Ecto neural progenitor cell (in vitro differentiated cells): ENCODE results near the gene SSTR5.
"Not testable (repeated sequence)": the region's sequence is repeated elsewhere in the genome, so short reads cannot be mapped to it uniquely, and the experiment has no call there.

Experiments used
- DNase-seq: peaks from one replicate; pipeline ENCODE4 v3.0.0-alpha.2; 2018; ENCODE audit warnings: low spot score

Gene SSTR5

DNA sequence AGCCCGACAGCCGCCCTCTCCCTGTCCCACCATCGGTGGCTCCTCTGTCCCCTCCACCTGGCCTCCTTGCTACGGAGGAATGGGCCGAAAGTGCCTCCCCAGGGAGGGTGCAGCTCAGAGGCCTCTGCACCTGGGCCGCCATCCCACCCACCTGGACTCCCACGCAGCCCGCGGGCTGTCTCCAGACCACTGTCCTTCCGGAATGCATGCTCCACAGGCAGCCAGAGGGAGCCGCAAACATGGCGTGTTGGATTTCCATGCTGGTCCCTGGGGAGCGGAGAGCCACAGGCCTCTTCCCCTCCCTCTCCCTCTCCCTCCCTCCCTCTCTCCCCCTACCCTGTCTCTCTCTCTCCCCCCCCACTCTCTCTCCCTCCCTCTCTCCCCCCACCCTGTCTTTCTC lies 3.0 kb downstream of the SSTR5 start:
- DNase-seq, result no peak

DNA sequence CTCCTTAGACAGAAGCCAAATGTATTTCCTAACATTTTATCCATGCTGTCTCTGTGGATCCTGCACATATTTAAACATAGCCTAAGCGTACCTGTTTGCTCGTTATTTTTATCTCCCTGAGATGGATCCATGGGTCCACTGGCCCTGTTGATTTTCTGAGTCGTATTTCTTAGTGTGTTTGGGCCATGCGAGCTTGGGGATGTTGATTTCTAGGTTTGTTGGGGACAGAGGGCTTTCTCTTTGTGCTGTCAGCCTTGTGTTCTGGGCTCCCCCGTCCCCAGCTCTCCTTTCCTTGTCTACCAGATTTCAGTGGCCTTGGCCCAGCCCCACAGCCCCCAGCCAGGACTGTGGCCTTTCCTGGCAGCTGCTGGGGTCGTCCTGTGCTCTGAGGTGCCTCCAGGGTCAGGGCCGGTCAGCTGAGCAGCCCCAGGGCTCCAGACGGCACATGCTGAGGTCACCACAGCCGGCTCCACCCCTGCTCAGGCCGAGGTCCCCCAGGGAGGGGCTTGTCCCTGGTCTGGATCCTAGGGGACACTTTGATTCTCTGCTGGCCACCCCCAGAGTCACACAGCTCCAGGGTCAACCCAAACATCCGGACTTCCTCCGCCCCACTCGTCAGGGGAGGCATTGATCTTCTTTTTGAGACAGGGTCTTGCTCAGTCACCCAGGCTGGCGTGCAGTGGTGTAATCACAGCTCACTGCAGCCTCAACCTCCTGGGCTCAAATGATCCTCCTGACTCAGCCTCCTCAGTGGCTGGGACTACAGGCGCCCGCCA lies 4.4 kb downstream of the SSTR5 start:
- no peak for DNase-seq

DNA sequence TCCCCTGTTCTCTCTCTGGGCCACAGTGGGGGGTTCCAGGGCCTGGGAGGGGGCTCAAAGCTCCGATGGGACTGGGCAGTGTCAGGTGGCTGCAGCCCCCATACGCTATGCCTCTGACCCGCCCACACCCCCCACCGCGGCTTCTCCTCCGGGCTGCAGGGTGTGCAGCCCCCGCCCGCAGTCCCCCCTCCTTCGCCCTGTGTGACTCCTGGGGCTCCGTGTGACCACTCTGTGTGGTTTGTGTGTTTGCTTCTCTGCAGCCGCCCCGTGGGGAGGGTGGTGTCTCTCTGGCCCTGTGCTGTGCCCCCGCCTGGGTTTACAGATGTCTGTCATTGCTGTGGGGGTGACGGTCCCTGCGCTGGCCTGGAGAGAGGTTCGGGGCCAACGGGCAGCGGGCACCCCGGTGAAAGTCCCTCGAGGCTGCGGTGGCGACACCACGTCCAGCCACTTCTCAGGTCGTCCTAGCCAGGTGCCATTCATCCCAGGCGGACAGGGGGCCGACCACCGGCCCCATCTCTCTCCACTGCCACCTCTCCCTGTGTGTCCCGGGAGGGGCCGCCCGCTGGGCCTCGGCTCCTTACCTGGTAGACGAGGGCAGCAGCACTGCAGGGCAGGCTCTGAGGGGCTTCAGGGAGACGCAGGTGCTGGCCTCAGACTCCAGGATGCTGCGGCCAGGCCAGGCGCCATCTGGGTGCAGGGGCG lies 5.5 kb downstream of the SSTR5 start:
- no peak for DNase-seq

GRCh38 chr16:1078579-1079021 lies 6.1 kb downstream of the SSTR5 start:
- no peak for DNase-seq

DNA sequence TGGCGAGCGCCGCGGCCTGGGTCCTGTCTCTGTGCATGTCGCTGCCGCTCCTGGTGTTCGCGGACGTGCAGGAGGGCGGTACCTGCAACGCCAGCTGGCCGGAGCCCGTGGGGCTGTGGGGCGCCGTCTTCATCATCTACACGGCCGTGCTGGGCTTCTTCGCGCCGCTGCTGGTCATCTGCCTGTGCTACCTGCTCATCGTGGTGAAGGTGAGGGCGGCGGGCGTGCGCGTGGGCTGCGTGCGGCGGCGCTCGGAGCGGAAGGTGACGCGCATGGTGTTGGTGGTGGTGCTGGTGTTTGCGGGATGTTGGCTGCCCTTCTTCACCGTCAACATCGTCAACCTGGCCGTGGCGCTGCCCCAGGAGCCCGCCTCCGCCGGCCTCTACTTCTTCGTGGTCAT lies 6.8 kb downstream of the SSTR5 start:
- no peak for DNase-seq

DNA sequence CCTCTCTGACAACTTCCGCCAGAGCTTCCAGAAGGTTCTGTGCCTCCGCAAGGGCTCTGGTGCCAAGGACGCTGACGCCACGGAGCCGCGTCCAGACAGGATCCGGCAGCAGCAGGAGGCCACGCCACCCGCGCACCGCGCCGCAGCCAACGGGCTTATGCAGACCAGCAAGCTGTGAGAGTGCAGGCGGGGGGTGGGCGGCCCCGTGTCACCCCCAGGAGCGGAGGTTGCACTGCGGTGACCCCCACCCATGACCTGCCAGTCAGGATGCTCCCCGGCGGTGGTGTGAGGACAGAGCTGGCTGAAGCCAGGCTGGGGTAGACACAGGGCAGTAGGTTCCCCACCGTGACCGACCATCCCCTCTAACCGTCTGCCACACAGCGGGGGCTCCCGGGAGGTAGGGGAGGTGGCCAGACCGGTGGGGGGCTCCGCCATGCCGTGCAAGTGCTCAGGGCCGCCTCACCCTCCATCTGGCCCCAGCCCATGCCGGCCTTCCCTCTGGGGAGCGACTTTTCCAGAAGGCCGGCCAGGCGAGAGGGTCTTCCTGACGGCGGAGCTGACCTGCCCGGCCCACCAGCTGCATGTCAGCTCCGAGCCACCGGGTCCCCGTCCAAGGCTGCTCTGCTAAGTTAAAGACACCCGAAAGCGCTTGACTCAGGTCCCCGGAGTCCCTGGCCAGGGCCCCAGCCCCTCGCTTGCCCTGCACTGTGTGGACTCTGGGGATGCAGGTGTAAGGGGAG lies 7.4 kb downstream of the SSTR5 start:
- no peak for DNase-seq

DNA sequence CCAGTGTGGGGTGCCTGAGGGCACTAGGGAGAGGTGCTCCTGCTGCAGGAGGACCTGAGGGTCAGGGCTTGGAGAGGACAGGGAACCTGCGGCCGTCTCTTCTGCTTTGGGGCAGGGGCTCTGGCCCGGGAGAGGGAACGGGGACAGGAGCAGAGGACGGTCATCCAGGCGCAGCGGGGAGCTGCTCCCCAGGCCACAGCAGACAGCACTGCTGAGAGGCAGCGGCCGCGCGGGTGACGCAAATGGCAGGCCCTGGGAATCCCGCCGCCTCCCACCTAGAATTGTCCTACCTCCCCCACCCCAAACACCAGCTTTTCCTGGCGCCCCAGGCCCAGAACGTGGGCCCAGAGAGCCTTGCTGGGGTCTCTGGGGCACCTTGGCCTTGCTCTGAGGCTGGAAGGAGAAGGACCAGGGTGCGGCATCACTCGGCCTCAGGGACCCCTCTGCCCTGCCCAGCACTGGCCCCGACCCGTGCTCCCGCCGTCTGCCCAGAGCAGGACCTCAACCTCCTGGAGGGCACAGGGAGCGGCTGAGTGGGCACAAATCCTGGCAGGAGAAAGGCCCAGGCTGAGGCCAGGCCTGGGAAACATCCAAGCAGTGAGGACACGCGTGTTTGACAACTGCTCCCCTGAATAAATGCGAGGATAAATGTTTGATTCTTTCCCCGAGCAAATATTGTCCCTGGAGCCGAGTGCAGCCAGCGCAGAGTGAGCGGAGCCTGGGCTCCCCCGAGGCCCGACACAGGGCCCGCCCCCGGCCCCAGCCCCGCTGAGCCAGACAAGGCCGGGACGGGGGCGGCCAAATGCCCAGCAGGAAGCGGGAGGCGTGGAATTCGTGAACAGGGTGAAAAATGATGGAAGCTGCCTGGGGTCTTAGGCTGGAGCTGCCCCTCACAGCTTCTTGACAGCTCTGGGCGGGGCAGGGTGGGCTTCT lies 8.5 kb downstream of the SSTR5 start:
- DNase-seq, result no peak

DNA sequence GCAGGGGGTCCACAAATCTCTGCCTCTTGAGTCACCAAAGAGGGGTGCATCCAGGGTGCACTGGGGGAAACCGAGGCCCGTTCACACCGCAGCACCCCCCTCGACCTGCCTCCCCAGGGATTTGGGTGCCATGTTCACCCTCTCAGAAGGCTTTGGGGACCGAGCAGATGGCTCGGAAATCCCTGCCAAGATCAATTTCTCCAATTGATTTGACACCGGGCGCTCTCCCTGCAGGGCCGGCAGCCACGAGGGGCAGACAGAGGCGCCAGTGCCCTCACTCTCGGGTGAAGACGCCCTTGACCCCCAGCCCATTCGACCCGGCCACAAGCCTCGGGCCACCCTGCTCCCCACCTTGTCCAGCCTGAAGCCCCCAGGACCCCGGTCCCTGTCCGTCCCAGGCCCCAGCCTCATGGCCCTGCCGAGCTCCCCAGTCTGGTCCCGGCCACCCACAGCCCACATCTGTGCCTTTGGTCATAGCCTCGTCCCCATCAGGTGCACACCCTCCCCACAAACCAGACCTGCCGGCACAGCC lies 9.3 kb downstream of the SSTR5 start:
- DNase-seq, result no peak

GRCh38 chr16:1082266-1082951 lies 9.9 kb downstream of the SSTR5 start:
- no peak for DNase-seq

DNA sequence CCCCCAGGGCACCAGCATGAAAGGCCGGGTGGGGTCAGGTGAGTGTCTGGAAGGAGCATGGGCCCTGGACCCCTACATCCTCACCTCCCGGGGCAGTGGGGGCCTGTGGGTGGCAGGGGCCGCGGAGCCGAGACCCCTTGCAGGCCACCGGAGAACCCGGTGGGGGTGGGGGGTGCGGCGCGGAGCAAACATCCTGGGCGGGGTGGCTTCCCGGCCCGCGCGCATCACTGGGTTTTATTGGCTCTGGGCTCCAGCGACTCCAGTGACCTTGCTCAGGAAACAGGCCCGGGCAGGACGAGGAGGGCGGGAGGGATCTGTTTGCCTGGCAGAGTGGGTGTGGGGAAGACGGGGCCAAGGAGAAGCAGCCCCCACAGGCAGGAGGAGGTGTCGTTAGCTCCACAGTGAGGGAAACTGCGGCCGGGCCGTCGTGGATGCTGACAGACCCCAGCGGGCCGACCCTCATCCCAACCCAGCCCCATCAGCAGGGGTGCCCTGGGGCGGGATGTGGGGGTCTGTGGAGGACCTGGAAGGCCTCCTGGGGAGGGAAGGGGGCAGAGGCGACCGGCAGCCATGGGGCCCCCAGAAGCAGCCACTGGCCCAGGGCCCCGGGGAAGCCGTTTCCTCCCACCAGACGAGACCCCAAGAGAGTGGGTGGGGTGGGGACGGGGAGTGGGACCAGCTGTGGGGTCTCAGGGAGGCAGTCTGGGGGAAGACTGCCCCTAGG lies 10.6 kb downstream of the SSTR5 start:
- DNase-seq, result no peak

DNA sequence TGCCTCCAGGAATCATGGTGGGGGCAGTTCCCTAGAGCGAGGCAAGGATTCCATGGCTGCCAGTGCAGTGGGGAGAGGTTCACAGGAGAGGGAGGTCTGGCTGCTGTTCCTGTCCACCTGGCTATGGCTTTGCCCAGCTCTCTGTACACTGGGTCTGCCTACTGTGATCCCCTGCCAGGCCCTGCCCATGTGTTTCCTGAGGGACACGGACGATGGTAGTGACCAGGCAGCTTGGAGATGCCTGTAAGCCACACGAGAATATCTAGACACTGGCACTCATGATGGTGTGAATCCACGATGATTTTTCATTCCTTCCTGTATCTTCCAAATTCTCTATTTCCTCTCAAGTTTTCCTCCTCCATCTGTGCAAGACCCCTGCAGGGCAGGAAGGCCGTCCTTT lies 12.4 kb downstream of the SSTR5 start:
- DNase-seq, result no peak

GRCh38 chr16:1086443-1086842 lies 13.9 kb downstream of the SSTR5 start:
- not testable (repeated sequence) for DNase-seq

GRCh38 chr16:1088295-1089170 lies 16.0 kb downstream of the SSTR5 start:
- DNase-seq, result no peak

DNA sequence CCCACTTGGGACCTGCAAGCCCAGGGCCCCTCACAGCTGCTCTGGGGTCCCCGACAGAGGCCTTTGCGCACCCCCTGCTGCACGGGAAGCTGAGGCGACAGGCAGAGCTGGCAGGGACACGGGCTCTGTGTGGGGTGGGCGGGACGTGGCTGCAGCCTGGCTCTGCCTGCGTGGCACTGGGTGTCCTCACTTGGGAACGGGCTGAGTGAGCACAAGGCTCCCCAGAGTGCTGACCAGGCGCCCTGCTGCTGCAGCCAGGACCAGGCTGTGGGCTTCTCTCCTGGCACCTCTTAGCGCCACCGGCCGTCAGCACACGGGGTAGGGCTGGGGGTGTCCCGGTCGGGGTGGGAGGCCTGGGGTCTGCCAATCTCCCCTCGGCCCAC lies 16.9 kb downstream of the SSTR5 start:
- DNase-seq, result no peak

DNA sequence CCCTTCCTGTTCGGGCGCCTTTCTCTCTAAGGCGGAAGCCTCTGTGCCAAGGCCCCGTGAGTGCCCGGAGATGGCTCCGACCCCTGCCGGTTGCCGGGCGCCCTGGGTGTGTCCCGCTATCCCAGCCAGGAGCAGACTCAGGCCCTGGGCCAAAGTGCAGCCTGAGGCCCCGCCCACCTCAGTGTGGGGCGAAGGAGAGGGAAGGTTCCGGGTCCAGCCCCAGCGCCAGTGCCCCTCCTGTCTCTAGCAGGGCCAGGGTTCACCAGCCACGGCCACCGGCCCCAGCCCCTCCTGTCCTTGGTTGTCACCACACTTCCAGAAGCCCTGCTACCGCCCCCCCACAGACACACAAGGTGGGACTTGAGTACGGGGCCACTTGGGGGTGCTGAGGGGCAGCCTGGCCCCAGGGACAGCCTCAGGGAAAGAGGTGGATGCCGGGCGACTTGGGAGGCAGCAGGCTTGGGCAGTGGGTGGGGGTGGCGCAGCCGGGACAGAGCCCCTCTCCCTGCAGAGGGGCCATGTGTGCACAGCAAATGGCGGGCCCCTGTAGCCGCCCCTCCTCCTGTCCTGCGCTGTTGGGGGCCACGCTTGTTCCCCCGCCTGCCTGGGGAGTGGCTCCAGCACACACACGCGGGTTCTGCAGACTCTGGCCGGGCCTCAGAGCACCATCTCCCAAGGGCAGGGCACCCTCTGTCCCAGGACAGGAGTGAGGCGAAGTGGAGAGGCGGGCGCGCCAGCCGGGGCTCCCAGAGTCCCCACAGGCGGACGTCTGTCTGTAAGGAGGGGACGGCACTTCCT lies 17.5 kb downstream of the SSTR5 start:
- no peak for DNase-seq

- no peak for DNase-seq
Measured at GRCh38 chr16:1090620-1091587, 18.4 kb downstream of the SSTR5 start.

DNA sequence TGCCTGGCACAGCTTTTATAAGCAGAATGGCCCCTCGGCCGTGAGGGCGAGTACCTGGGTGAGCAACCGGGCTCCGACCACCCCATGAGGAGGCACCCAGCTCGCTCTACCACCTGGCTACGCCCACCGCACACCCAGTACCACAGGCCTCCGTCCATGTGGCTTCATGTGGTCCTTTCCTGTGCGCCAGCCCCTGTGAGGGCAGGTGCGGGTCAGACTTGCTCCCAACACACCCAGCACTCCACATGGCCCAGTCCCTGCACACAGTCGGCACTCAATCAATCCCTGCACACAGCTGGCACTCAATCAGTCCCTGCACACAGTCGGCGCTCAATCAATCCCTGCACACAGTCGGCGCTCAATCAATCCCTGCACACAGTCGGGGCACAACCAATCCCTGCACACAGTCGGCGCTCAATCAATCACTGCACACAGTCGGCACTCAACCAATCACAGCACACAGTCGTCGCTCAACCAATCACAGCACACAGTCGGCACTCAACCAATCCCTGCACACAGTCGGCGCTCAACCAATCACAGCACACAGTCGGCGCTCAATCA lies 19.5 kb downstream of the SSTR5 start:
- DNase-seq, result no peak
